K562 (cell line): ENCODE results near the gene MRPL22. TPM values are rescaled to one million over a fixed set of nuclear protein-coding genes. Genes with fewer than 3 reads are reported as not detected.
A peak's percentile ranks its signal among the peaks of the same experiment; 100 is the strongest.

Experiments used
- NFE2 ChIP-seq: IDR thresholded peaks from 2 replicates; pipeline ENCODE4 v1.6.1; 2014; ENCODE audit warnings: antibody characterized with exemption, low read depth
- NRF1 ChIP-seq, 2 experiments: fragments of 450-650 bp; IDR thresholded peaks in 1 of 2; conservative IDR thresholded peaks in 1 of 2; 2 replicates each; pipeline ENCODE4 v1.6.1; 2014; ENCODE audit warnings: mild to moderate bottlenecking in 2 of 2
- SMAD1 ChIP-seq: fragments of 150-350 bp; IDR thresholded peaks from 2 replicates; pipeline ENCODE4 v1.6.1; 2014; ENCODE audit warnings: low read length, low read depth; ENCODE audit not compliant: partially characterized antibody
- TRIM24 ChIP-seq, 2 experiments: fragments of 450-650 bp; IDR thresholded peaks; 2 replicates each; pipeline ENCODE4 v1.6.1; 2016
- ZNF197 ChIP-seq: fragments of 200-800 bp; sonication (Bioruptor generic); IDR thresholded peaks from 2 replicates; pipeline ENCODE4 v1.6.1; 2016; ENCODE audit warnings: low read depth, missing genetic modification characterization, missing compliant biosample characterization
- polyA plus RNA-seq, 8 experiments: library from polyadenylated mRNA; depleted of rRNA in 4 of 8; stranded (reverse) in 5 of 8; unstranded in 3 of 8; fragments of >200 nt; fragmentation: Nextera tagmentation in 2 of 8; fragmentation: Illumina TruSeq in 1 of 8; extraction: Ambion mirVana in 2 of 8; extraction: Trizol in 1 of 8; gene quantifications; 2 replicates each; pipeline versions ENCODE4 v1.2.1 to v1.2.3, GENCODE V29; 2011 to 2014; ENCODE audit warnings: inconsistent platforms in 1 of 8, missing spikeins in 1 of 8
- total RNA-seq, 7 experiments: library from RNA; depleted of rRNA in 6 of 7; stranded (reverse); fragments of >200 nt in 6 of 7; fragmentation: Illumina TruSeq in 2 of 7; extraction: Trizol in 2 of 7; gene quantifications; 2 replicates each; pipeline versions ENCODE4 v1.2.1 to v1.2.3, GENCODE V29; 2011 to 2021; ENCODE audit warnings: low replicate concordance in 1 of 7
- TF ChIP-seq, protein P1 (sequence below): sonication (generic); formaldehyde crosslinking; IDR thresholded peaks from 2 replicates; pipeline ENCODE4 v1.9.0; 2022; ENCODE audit warnings: mild to moderate bottlenecking, missing genetic modification reagents
- TF ChIP-seq, protein P2 (sequence below): fragments of 450-650 bp; IDR thresholded peaks from 2 replicates; pipeline ENCODE4 v1.6.1; 2016; ENCODE audit warnings: missing biosample characterization, missing genetic modification characterization
- TF ChIP-seq, protein P3 (sequence below): fragments of 450-650 bp; IDR thresholded peaks from 2 replicates; pipeline ENCODE4 v1.6.1; 2017; ENCODE audit warnings: antibody characterized with exemption, mild to moderate bottlenecking
- TF ChIP-seq, protein P4 (sequence below): fragments of 200-600 bp; sonication (generic); IDR thresholded peaks from one replicate; pipeline ENCODE4 v1.6.1; 2012; ENCODE audit warnings: mild to moderate bottlenecking, low read depth, low read length, inconsistent platforms

MRPL22 gene
- total and polyA plus RNA-seq, 9 of the 15 experiments (the other 6 are each of a cell fraction or from before 2014, with no cell fraction given), result 41.1 to 424 (median 102) TPM

DNA sequence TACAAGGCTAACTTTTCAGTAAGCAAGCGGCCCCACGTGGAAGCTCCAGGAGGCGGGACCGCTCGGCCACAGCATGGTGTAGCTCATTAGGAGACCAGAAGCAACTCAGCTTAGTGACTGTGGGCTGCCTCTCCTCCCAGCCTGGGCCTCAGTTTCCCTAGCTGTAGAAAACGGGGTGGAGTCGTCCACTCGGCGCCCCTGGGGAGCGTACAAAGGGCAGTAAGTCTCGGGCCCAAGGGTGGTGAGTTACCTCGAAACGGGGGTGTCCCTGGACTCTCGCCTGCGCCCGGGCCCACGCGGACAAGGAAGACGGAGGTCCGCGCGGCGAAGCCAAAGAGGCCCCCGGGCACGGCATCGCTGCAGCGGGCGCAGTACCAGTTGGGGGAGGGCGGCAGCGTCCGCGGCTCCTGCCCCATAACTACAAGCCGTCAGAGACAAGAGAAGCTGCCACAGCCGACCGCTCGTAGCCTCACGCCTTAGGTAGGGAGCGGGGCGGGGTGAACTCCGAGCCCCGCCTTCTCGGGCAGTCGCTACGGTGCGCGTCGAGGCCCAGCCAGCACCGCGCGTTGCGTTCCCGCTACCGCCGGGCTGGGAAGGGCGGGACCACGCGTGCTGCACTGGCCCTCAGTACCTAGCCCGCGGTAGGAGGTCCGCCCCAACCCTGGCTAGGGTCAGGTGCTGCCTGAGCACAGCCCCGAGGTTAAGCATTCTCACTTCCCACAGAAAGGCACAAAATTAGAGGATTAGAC lies 3.0 kb upstream of the MRPL22 start, which contains the start of gene GEMIN5 (continued):
- TF ChIP-seq ZNF197 (CRISPR knock-in tag) (no peak), NRF1 (conservative IDR thresholded peaks at IDR 0.05 in 1 of 2, IDR thresholded peaks at IDR 0.05 in 1 of 2) (peak in 1 of 2 experiments; percentile 63; a peak in 3 of 4 replicates), SMAD1 (peak; percentile 26), NFE2 (no peak), TRIM24 (IDR thresholded peaks at IDR 0.05) (peak in 1 of 2 experiments; percentile 71; a peak in 2 of 4 replicates)
- TF ChIP-seq, protein P1, sequence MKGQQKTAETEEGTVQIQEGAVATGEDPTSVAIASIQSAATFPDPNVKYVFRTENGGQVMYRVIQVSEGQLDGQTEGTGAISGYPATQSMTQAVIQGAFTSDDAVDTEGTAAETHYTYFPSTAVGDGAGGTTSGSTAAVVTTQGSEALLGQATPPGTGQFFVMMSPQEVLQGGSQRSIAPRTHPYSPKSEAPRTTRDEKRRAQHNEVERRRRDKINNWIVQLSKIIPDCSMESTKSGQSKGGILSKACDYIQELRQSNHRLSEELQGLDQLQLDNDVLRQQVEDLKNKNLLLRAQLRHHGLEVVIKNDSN (CRISPR knock-in tag), result peak; percentile 45; the same call in 1 of the 2 replicates
- TF ChIP-seq, protein P2, sequence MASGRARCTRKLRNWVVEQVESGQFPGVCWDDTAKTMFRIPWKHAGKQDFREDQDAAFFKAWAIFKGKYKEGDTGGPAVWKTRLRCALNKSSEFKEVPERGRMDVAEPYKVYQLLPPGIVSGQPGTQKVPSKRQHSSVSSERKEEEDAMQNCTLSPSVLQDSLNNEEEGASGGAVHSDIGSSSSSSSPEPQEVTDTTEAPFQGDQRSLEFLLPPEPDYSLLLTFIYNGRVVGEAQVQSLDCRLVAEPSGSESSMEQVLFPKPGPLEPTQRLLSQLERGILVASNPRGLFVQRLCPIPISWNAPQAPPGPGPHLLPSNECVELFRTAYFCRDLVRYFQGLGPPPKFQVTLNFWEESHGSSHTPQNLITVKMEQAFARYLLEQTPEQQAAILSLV (tag), result no peak
- TF ChIP-seq, protein P3, sequence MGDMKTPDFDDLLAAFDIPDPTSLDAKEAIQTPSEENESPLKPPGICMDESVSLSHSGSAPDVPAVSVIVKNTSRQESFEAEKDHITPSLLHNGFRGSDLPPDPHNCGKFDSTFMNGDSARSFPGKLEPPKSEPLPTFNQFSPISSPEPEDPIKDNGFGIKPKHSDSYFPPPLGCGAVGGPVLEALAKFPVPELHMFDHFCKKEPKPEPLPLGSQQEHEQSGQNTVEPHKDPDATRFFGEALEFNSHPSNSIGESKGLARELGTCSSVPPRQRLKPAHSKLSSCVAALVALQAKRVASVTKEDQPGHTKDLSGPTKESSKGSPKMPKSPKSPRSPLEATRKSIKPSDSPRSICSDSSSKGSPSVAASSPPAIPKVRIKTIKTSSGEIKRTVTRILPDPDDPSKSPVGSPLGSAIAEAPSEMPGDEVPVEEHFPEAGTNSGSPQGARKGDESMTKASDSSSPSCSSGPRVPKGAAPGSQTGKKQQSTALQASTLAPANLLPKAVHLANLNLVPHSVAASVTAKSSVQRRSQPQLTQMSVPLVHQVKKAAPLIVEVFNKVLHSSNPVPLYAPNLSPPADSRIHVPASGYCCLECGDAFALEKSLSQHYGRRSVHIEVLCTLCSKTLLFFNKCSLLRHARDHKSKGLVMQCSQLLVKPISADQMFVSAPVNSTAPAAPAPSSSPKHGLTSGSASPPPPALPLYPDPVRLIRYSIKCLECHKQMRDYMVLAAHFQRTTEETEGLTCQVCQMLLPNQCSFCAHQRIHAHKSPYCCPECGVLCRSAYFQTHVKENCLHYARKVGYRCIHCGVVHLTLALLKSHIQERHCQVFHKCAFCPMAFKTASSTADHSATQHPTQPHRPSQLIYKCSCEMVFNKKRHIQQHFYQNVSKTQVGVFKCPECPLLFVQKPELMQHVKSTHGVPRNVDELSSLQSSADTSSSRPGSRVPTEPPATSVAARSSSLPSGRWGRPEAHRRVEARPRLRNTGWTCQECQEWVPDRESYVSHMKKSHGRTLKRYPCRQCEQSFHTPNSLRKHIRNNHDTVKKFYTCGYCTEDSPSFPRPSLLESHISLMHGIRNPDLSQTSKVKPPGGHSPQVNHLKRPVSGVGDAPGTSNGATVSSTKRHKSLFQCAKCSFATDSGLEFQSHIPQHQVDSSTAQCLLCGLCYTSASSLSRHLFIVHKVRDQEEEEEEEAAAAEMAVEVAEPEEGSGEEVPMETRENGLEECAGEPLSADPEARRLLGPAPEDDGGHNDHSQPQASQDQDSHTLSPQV, result peak; percentile 75
- TF ChIP-seq, protein P4, sequence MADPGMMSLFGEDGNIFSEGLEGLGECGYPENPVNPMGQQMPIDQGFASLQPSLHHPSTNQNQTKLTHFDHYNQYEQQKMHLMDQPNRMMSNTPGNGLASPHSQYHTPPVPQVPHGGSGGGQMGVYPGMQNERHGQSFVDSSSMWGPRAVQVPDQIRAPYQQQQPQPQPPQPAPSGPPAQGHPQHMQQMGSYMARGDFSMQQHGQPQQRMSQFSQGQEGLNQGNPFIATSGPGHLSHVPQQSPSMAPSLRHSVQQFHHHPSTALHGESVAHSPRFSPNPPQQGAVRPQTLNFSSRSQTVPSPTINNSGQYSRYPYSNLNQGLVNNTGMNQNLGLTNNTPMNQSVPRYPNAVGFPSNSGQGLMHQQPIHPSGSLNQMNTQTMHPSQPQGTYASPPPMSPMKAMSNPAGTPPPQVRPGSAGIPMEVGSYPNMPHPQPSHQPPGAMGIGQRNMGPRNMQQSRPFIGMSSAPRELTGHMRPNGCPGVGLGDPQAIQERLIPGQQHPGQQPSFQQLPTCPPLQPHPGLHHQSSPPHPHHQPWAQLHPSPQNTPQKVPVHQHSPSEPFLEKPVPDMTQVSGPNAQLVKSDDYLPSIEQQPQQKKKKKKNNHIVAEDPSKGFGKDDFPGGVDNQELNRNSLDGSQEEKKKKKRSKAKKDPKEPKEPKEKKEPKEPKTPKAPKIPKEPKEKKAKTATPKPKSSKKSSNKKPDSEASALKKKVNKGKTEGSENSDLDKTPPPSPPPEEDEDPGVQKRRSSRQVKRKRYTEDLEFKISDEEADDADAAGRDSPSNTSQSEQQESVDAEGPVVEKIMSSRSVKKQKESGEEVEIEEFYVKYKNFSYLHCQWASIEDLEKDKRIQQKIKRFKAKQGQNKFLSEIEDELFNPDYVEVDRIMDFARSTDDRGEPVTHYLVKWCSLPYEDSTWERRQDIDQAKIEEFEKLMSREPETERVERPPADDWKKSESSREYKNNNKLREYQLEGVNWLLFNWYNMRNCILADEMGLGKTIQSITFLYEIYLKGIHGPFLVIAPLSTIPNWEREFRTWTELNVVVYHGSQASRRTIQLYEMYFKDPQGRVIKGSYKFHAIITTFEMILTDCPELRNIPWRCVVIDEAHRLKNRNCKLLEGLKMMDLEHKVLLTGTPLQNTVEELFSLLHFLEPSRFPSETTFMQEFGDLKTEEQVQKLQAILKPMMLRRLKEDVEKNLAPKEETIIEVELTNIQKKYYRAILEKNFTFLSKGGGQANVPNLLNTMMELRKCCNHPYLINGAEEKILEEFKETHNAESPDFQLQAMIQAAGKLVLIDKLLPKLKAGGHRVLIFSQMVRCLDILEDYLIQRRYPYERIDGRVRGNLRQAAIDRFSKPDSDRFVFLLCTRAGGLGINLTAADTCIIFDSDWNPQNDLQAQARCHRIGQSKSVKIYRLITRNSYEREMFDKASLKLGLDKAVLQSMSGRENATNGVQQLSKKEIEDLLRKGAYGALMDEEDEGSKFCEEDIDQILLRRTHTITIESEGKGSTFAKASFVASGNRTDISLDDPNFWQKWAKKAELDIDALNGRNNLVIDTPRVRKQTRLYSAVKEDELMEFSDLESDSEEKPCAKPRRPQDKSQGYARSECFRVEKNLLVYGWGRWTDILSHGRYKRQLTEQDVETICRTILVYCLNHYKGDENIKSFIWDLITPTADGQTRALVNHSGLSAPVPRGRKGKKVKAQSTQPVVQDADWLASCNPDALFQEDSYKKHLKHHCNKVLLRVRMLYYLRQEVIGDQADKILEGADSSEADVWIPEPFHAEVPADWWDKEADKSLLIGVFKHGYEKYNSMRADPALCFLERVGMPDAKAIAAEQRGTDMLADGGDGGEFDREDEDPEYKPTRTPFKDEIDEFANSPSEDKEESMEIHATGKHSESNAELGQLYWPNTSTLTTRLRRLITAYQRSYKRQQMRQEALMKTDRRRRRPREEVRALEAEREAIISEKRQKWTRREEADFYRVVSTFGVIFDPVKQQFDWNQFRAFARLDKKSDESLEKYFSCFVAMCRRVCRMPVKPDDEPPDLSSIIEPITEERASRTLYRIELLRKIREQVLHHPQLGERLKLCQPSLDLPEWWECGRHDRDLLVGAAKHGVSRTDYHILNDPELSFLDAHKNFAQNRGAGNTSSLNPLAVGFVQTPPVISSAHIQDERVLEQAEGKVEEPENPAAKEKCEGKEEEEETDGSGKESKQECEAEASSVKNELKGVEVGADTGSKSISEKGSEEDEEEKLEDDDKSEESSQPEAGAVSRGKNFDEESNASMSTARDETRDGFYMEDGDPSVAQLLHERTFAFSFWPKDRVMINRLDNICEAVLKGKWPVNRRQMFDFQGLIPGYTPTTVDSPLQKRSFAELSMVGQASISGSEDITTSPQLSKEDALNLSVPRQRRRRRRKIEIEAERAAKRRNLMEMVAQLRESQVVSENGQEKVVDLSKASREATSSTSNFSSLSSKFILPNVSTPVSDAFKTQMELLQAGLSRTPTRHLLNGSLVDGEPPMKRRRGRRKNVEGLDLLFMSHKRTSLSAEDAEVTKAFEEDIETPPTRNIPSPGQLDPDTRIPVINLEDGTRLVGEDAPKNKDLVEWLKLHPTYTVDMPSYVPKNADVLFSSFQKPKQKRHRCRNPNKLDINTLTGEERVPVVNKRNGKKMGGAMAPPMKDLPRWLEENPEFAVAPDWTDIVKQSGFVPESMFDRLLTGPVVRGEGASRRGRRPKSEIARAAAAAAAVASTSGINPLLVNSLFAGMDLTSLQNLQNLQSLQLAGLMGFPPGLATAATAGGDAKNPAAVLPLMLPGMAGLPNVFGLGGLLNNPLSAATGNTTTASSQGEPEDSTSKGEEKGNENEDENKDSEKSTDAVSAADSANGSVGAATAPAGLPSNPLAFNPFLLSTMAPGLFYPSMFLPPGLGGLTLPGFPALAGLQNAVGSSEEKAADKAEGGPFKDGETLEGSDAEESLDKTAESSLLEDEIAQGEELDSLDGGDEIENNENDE, result no peak
